Panc1 (cell line): Measurements from ENCODE around the gene ARAF.

Source experiments
- POLR2AphosphoS5 ChIP-seq: IDR thresholded peaks from 2 replicates; pipeline ENCODE4 v1.6.1; 2012; ENCODE audit warnings: mild to moderate bottlenecking, low read depth, low read length, moderate library complexity
- SIN3A ChIP-seq: IDR thresholded peaks from 2 replicates; pipeline ENCODE4 v1.6.1; 2012; ENCODE audit warnings: low read depth, mild to moderate bottlenecking, low read length, moderate library complexity, borderline replicate concordance; ENCODE audit not compliant: insufficient read depth
- TF ChIP-seq, protein P1 (sequence below): fragments of 450-650 bp; IDR thresholded peaks from 2 replicates; pipeline ENCODE4 v1.5.1; 2017; ENCODE audit warnings: mild to moderate bottlenecking
- TF ChIP-seq, protein P2 (sequence below), 2 experiments: IDR thresholded peaks; 2 replicates each; pipeline ENCODE4 v1.6.1; 2011 to 2012; ENCODE audit warnings: low read depth in 2 of 2, control low read depth in 1 of 2, low read length in 1 of 2, mild to moderate bottlenecking in 1 of 2, moderate library complexity in 1 of 2; ENCODE audit not compliant: insufficient read depth in 1 of 2

DNA sequence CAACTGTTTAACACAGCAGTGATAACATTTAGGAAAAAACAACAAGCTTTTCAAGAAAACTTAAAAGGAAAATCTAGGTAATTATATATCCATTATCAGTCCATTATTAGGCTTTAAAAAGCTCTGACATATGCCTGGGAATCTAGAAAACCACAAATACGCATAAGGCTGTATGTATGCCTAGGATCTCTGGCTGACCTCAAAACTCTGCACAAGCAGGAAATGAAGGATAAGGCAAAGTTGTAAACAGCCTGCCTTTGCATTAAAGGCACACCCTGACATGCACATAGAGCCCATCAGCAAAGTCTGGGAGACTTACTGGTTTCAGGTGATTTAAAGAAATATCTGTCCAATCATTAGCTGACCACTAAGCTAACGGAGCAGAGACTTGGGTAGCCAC is 35.3 kb downstream of the ARAF start:
- TF ChIP-seq, protein P1, sequence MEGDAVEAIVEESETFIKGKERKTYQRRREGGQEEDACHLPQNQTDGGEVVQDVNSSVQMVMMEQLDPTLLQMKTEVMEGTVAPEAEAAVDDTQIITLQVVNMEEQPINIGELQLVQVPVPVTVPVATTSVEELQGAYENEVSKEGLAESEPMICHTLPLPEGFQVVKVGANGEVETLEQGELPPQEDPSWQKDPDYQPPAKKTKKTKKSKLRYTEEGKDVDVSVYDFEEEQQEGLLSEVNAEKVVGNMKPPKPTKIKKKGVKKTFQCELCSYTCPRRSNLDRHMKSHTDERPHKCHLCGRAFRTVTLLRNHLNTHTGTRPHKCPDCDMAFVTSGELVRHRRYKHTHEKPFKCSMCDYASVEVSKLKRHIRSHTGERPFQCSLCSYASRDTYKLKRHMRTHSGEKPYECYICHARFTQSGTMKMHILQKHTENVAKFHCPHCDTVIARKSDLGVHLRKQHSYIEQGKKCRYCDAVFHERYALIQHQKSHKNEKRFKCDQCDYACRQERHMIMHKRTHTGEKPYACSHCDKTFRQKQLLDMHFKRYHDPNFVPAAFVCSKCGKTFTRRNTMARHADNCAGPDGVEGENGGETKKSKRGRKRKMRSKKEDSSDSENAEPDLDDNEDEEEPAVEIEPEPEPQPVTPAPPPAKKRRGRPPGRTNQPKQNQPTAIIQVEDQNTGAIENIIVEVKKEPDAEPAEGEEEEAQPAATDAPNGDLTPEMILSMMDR, result no peak
- TF ChIP-seq POLR2AphosphoS5, result no peak
- no peak for TF ChIP-seq SIN3A
- TF ChIP-seq, protein P2, sequence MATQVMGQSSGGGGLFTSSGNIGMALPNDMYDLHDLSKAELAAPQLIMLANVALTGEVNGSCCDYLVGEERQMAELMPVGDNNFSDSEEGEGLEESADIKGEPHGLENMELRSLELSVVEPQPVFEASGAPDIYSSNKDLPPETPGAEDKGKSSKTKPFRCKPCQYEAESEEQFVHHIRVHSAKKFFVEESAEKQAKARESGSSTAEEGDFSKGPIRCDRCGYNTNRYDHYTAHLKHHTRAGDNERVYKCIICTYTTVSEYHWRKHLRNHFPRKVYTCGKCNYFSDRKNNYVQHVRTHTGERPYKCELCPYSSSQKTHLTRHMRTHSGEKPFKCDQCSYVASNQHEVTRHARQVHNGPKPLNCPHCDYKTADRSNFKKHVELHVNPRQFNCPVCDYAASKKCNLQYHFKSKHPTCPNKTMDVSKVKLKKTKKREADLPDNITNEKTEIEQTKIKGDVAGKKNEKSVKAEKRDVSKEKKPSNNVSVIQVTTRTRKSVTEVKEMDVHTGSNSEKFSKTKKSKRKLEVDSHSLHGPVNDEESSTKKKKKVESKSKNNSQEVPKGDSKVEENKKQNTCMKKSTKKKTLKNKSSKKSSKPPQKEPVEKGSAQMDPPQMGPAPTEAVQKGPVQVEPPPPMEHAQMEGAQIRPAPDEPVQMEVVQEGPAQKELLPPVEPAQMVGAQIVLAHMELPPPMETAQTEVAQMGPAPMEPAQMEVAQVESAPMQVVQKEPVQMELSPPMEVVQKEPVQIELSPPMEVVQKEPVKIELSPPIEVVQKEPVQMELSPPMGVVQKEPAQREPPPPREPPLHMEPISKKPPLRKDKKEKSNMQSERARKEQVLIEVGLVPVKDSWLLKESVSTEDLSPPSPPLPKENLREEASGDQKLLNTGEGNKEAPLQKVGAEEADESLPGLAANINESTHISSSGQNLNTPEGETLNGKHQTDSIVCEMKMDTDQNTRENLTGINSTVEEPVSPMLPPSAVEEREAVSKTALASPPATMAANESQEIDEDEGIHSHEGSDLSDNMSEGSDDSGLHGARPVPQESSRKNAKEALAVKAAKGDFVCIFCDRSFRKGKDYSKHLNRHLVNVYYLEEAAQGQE (IDR thresholded peaks at IDR 0.05; ENCODE audit: insufficient read depth in 1 of 2, low read depth in 2 of 2, low read length in 1 of 2), result no peak
